CD14-positive monocyte (primary cell): ENCODE measurements around the gene ACTL8. TPM values are rescaled to one million over a fixed set of nuclear protein-coding genes. Genes with fewer than 3 reads are reported as not detected.

Experiments
- DNase-seq, 3 donors: peaks; one replicate each; pipeline ENCODE4 v3.0.0-alpha.2; 2011 to 2022
- H2AFZ ChIP-seq: 2 replicates; pipeline ENCODE4 v1.6.0; 2012; ENCODE audit warnings: mild to moderate bottlenecking, low read depth, low read length, inconsistent platforms; ENCODE audit not compliant: insufficient read depth, poor library complexity, severe bottlenecking
- H3K27ac ChIP-seq, 2 donors: 1 replicate in 1 of 2; 2 replicates in 1 of 2; pipeline ENCODE4 v1.5.1; 2012 to 2013; ENCODE audit warnings: low read length in 2 of 2, control low read depth in 1 of 2, inconsistent platforms in 1 of 2, low read depth in 1 of 2, mild to moderate bottlenecking in 1 of 2
- H3K27me3 ChIP-seq, 2 donors: one replicate each; pipeline versions ENCODE4 v1.6.0 to v1.6.1; 2011 to 2013; ENCODE audit warnings: low read length in 2 of 2; ENCODE audit not compliant: control insufficient read depth in 2 of 2, insufficient read depth in 2 of 2
- H3K36me3 ChIP-seq, 2 donors: replicated peaks in 1 of 2; 1 replicate in 1 of 2; 2 replicates in 1 of 2; pipeline versions ENCODE4 v1.5.1 to v1.6.1; 2012 to 2013; ENCODE audit warnings: low read length in 2 of 2, control low read depth in 1 of 2, inconsistent platforms in 1 of 2, mild to moderate bottlenecking in 1 of 2; ENCODE audit not compliant: insufficient read depth in 2 of 2, control insufficient read depth in 1 of 2
- H3K4me1 ChIP-seq, 2 donors: 1 replicate in 1 of 2; 2 replicates in 1 of 2; pipeline versions ENCODE4 v1.5.1 to v1.6.1; 2012 to 2013; ENCODE audit warnings: low read length in 2 of 2, control low read depth in 1 of 2, inconsistent platforms in 1 of 2, mild to moderate bottlenecking in 1 of 2, moderate library complexity in 1 of 2; ENCODE audit not compliant: insufficient read depth in 2 of 2, control insufficient read depth in 1 of 2
- H3K4me2 ChIP-seq: replicated peaks from 2 replicates; pipeline ENCODE3; 2012; ENCODE audit warnings: low read length, moderate library complexity, mild to moderate bottlenecking; ENCODE audit not compliant: poor library complexity, severe bottlenecking; ENCODE audit errors: extremely low read depth
- H3K4me3 ChIP-seq, 3 experiments: fragments of 200-600 bp in 1 of 3; sonication (generic) in 1 of 3; replicated peaks in 1 of 3; 1 replicate in 2 of 3; 2 replicates in 1 of 3; pipeline ENCODE4 v1.5.1; 2011 to 2013; ENCODE audit warnings: low read length in 3 of 3, mild to moderate bottlenecking in 3 of 3, control low read depth in 2 of 3, low read depth in 2 of 3, inconsistent platforms in 1 of 3, moderate library complexity in 1 of 3
- H3K79me2 ChIP-seq: 2 replicates; pipeline ENCODE4 v1.6.0; 2012; ENCODE audit warnings: mild to moderate bottlenecking, control low read depth, inconsistent platforms, low read length, moderate library complexity; ENCODE audit not compliant: insufficient read depth
- H3K9ac ChIP-seq: 2 replicates; pipeline ENCODE4 v1.6.0; 2017; ENCODE audit warnings: low read length, mild to moderate bottlenecking; ENCODE audit not compliant: insufficient read depth, poor library complexity, severe bottlenecking
- H3K9me3 ChIP-seq, 2 donors: replicated peaks in 1 of 2; 1 replicate in 1 of 2; 2 replicates in 1 of 2; pipeline versions ENCODE4 v1.5.1 to v1.6.1; 2012 to 2013; ENCODE audit warnings: low read length in 2 of 2, control low read depth in 1 of 2; ENCODE audit not compliant: control insufficient read depth in 1 of 2, insufficient read depth in 1 of 2
- H4K20me1 ChIP-seq: 2 replicates; pipeline ENCODE4 v1.6.0; 2012; ENCODE audit warnings: mild to moderate bottlenecking, low read length, control low read depth, moderate library complexity; ENCODE audit not compliant: insufficient read depth
- H3K27ac Mint-ChIP-seq, 7 donors: one replicate each; pipeline ENCODE4 v1.8.0; 2020; ENCODE audit warnings: mild to moderate bottlenecking in 7 of 7, mixed read lengths in 7 of 7, moderate library complexity in 6 of 7, inconsistent platforms in 2 of 7
- H3K27me3 Mint-ChIP-seq, 3 donors: one replicate each; pipeline ENCODE4 v1.8.0; 2021 to 2022; ENCODE audit warnings: low read depth in 3 of 3, mild to moderate bottlenecking in 3 of 3, mixed read lengths in 3 of 3, moderate library complexity in 3 of 3, inconsistent platforms in 1 of 3
- H3K36me3 Mint-ChIP-seq, 2 donors: one replicate each; pipeline ENCODE4 v1.8.0; 2020; ENCODE audit warnings: mixed read lengths in 2 of 2, inconsistent platforms in 1 of 2, mild to moderate bottlenecking in 1 of 2
- H3K4me1 Mint-ChIP-seq: one replicate; pipeline ENCODE4 v1.8.0; 2020; ENCODE audit warnings: mild to moderate bottlenecking, mixed read lengths
- H3K4me3 Mint-ChIP-seq, 2 donors: one replicate each; pipeline ENCODE4 v1.8.0; 2020; ENCODE audit warnings: mild to moderate bottlenecking in 2 of 2, mixed read lengths in 2 of 2, moderate library complexity in 1 of 2
- H3K9me3 Mint-ChIP-seq, 7 donors: one replicate each; pipeline ENCODE4 v1.8.0; 2020 to 2022; ENCODE audit warnings: mixed read lengths in 7 of 7, mild to moderate bottlenecking in 6 of 7, moderate library complexity in 6 of 7, inconsistent platforms in 2 of 7
- CTCF ChIP-seq: fragments of 200-600 bp; IDR thresholded peaks from one replicate; pipeline ENCODE4 v1.8.0; 2022; ENCODE audit warnings: antibody characterized with exemption, mild to moderate bottlenecking
- WGBS: methylation state at CpG from one replicate; pipeline ENCODE4 v1.1.5; 2013; ENCODE audit warnings: missing lambda C conversion rate; ENCODE audit not compliant: insufficient coverage; 5-methylcytosine and 5-hydroxymethylcytosine counted together
- intact Hi-C, 2 donors: fragments of 100-400 bp; cut with micrococcal nuclease; formaldehyde crosslinking; loops; one replicate each; pipeline versions ENCODE4 v1.15.0 to v1.15.1; 2023
- polyA plus RNA-seq, 3 donors: library from polyadenylated mRNA; depleted of rRNA in 1 of 3; unstranded in 2 of 3; stranded (reverse) in 1 of 3; fragments of 300-500 nt in 2 of 3; fragments of >200 nt in 1 of 3; fragmentation: Illumina TruSeq in 2 of 3; gene quantifications; 1 replicate in 2 of 3; 2 replicates in 1 of 3; pipeline ENCODE4 v1.2.3, GENCODE V29; 2012 to 2021

The ACTL8 gene
- polyA plus RNA-seq, 3 donors, result not detected

GRCh38 chr1:17719874-17720273, 35.3 kb upstream of the ACTL8 start:
- 62% methylated on average over 3 of the region's 5 CpGs for WGBS
- Histone ChIP-seq H3K4me3 (no peak overlapping the region), H3K9ac (no peak overlapping the region), H3K4me1 (no peaks in the 10 kb centered on the region), H3K36me3 (no peaks in the 10 kb centered on the region), H2AFZ (no peak overlapping the region), H3K79me2 (no peaks in the 10 kb centered on the region), H3K27ac (no peak overlapping the region), H4K20me1 (no peaks in the 10 kb centered on the region), H3K4me2 (no peak overlapping the region), H3K27me3 (no peaks in the 10 kb centered on the region), H3K9me3 (no peaks in the 10 kb centered on the region)
- no peak for DNase-seq
- intact Hi-C loops, result no loop called here
- H3K4me3 Mint-ChIP-seq, result no peak overlapping the region
- peaks cover 0 to 4% (median 0%) of the 10 kb centered on the region in 7 donors for H3K9me3 Mint-ChIP-seq
- H3K27ac Mint-ChIP-seq, result no peak overlapping the region
- H3K36me3 Mint-ChIP-seq, result no peaks in the 10 kb centered on the region
- no peaks in the 10 kb centered on the region for H3K4me1 Mint-ChIP-seq
- TF ChIP-seq CTCF, result no peak
- peaks cover 13 to 20% (median 15%) of the 10 kb centered on the region in 3 donors for H3K27me3 Mint-ChIP-seq

- 100% methylated on average over 2 of the region's 2 CpGs for WGBS
- H4K20me1 ChIP-seq, result no peaks in the 10 kb centered on the region
- no peak overlapping the region for H3K4me3 Mint-ChIP-seq
- no peak overlapping the region for H3K4me2 ChIP-seq
- H3K9me3 ChIP-seq, result no peaks in the 10 kb centered on the region
- peaks cover 0 to 4% (median 0%) of the 10 kb centered on the region in 7 donors for H3K9me3 Mint-ChIP-seq
- H3K4me1 ChIP-seq, result no peaks in the 10 kb centered on the region
- peak overlapping the region in 1 of 7 donors; percentile 1 for H3K27ac Mint-ChIP-seq
- no peak overlapping the region for H3K4me3 ChIP-seq
- H3K27ac ChIP-seq, result no peak overlapping the region
- H3K4me1 Mint-ChIP-seq, result no peaks in the 10 kb centered on the region
- TF ChIP-seq CTCF, result no peak
- no peaks in the 10 kb centered on the region for H3K27me3 ChIP-seq
- no peak for DNase-seq
- intact Hi-C loops, result no loop called here
- no peaks in the 10 kb centered on the region for H3K79me2 ChIP-seq
- no peak overlapping the region for H3K9ac ChIP-seq
- peaks cover 10 to 21% (median 11%) of the 10 kb centered on the region in 3 donors for H3K27me3 Mint-ChIP-seq
- no peaks in the 10 kb centered on the region for H3K36me3 ChIP-seq
- H2AFZ ChIP-seq, result no peak overlapping the region
- H3K36me3 Mint-ChIP-seq, result no peaks in the 10 kb centered on the region
These were observed 33.7 kb upstream of the ACTL8 start for GRCh38 chr1:17721444-17721843.
